IPS-20b (cell line): ENCODE measurements around the gene ZXDC.

Source experiments
- H3K27ac ChIP-seq: one replicate; pipeline ENCODE4 v1.5.1; 2013; ENCODE audit warnings: low read length
- H3K27me3 ChIP-seq: 2 replicates; pipeline ENCODE4 v1.6.1; 2013; ENCODE audit warnings: mild to moderate bottlenecking, low read length, inconsistent platforms; ENCODE audit not compliant: insufficient read depth
- H3K36me3 ChIP-seq: 2 replicates; pipeline ENCODE4 v1.6.1; 2013; ENCODE audit warnings: low read depth, mild to moderate bottlenecking, inconsistent platforms, low read length, moderate library complexity; ENCODE audit not compliant: insufficient read depth
- H3K4me1 ChIP-seq: 2 replicates; pipeline ENCODE4 v1.6.1; 2013; ENCODE audit warnings: mild to moderate bottlenecking, control low read depth, inconsistent platforms, low read length, moderate library complexity; ENCODE audit not compliant: insufficient read depth
- H3K4me3 ChIP-seq: 2 replicates; pipeline ENCODE4 v1.5.1; 2013; ENCODE audit warnings: mild to moderate bottlenecking, low read length, inconsistent platforms
- H3K9ac ChIP-seq: 2 replicates; pipeline ENCODE4 v1.6.1; 2013; ENCODE audit warnings: low read depth, mild to moderate bottlenecking, inconsistent platforms, low read length, moderate library complexity
- H3K9me3 ChIP-seq: 2 replicates; pipeline ENCODE4 v1.6.1; 2013; ENCODE audit warnings: mild to moderate bottlenecking, low read depth, low read length, inconsistent platforms; ENCODE audit not compliant: insufficient read depth

Gene ZXDC

GRCh38 chr3:126465928-126466544 is 9.7 kb downstream of the ZXDC start:
- peaks cover 97% of the 10 kb centered on the region for H3K36me3 ChIP-seq
- no peak overlapping the region for H3K9ac ChIP-seq
- no peaks in the 10 kb centered on the region for H3K27me3 ChIP-seq
- H3K4me1 ChIP-seq, result no peaks in the 10 kb centered on the region
- H3K9me3 ChIP-seq, result no peaks in the 10 kb centered on the region
- no peak overlapping the region for H3K4me3 ChIP-seq
- H3K27ac ChIP-seq, result no peak overlapping the region

GRCh38 chr3:126464997-126465396 is 10.7 kb downstream of the ZXDC start:
- Histone ChIP-seq H3K9me3 (no peaks in the 10 kb centered on the region), H3K36me3 (peaks cover 97% of the 10 kb centered on the region), H3K27ac (no peak overlapping the region), H3K27me3 (no peaks in the 10 kb centered on the region), H3K4me1 (no peaks in the 10 kb centered on the region), H3K4me3 (no peak overlapping the region), H3K9ac (no peak overlapping the region)

- peaks cover 97% of the 10 kb centered on the region for H3K36me3 ChIP-seq
These were observed 11.2 kb downstream of the ZXDC start for GRCh38 chr3:126464494-126464893.

GRCh38 chr3:126464093-126464492 is 11.6 kb downstream of the ZXDC start:
- H3K4me3 ChIP-seq, result no peak overlapping the region
- H3K9ac ChIP-seq, result no peak overlapping the region
- H3K36me3 ChIP-seq, result peaks cover 97% of the 10 kb centered on the region
- no peaks in the 10 kb centered on the region for H3K27me3 ChIP-seq
- no peaks in the 10 kb centered on the region for H3K9me3 ChIP-seq
- H3K27ac ChIP-seq, result no peak overlapping the region
- no peaks in the 10 kb centered on the region for H3K4me1 ChIP-seq

More at GRCh38 chr3:126464494-126464893, 11.2 kb downstream of the ZXDC start:
- Histone ChIP-seq H3K9me3 (no peaks in the 10 kb centered on the region), H3K4me1 (no peaks in the 10 kb centered on the region), H3K9ac (no peak overlapping the region), H3K4me3 (no peak overlapping the region), H3K27me3 (no peaks in the 10 kb centered on the region), H3K27ac (no peak overlapping the region)

- Histone ChIP-seq H3K27me3 (no peaks in the 10 kb centered on the region), H3K9ac (no peak overlapping the region), H3K9me3 (no peaks in the 10 kb centered on the region), H3K36me3 (peaks cover 97% of the 10 kb centered on the region), H3K27ac (no peak overlapping the region), H3K4me3 (no peak overlapping the region), H3K4me1 (no peaks in the 10 kb centered on the region)
These were observed 12.2 kb downstream of the ZXDC start for GRCh38 chr3:126463521-126463920.

GRCh38 chr3:126461450-126462070 is 14.1 kb downstream of the ZXDC start:
- peaks cover 96% of the 10 kb centered on the region for H3K36me3 ChIP-seq

GRCh38 chr3:126460381-126460780 is 15.3 kb downstream of the ZXDC start:
- Histone ChIP-seq H3K4me1 (no peaks in the 10 kb centered on the region), H3K9me3 (no peaks in the 10 kb centered on the region), H3K27ac (no peak overlapping the region), H3K4me3 (no peak overlapping the region), H3K36me3 (peaks cover 87% of the 10 kb centered on the region), H3K9ac (no peak overlapping the region), H3K27me3 (no peaks in the 10 kb centered on the region)

More at GRCh38 chr3:126461450-126462070, 14.1 kb downstream of the ZXDC start:
- no peaks in the 10 kb centered on the region for H3K27me3 ChIP-seq
- H3K4me1 ChIP-seq, result no peaks in the 10 kb centered on the region
- no peaks in the 10 kb centered on the region for H3K9me3 ChIP-seq
- no peak overlapping the region for H3K27ac ChIP-seq
- H3K9ac ChIP-seq, result no peak overlapping the region
- no peak overlapping the region for H3K4me3 ChIP-seq

GRCh38 chr3:126459763-126460127 is 15.9 kb downstream of the ZXDC start:
- H3K9ac ChIP-seq, result no peak overlapping the region
- no peak overlapping the region for H3K4me3 ChIP-seq
- H3K36me3 ChIP-seq, result peaks cover 87% of the 10 kb centered on the region
- no peaks in the 10 kb centered on the region for H3K9me3 ChIP-seq
- no peak overlapping the region for H3K27ac ChIP-seq
- H3K27me3 ChIP-seq, result no peaks in the 10 kb centered on the region
- H3K4me1 ChIP-seq, result no peaks in the 10 kb centered on the region

- Histone ChIP-seq H3K4me1 (no peaks in the 10 kb centered on the region), H3K9me3 (no peaks in the 10 kb centered on the region), H3K27me3 (no peaks in the 10 kb centered on the region), H3K27ac (no peak overlapping the region), H3K4me3 (no peak overlapping the region), H3K36me3 (peaks cover 87% of the 10 kb centered on the region), H3K9ac (no peak overlapping the region)
These were observed 16.5 kb downstream of the ZXDC start for GRCh38 chr3:126459111-126459762.

GRCh38 chr3:126456766-126457388 is 18.8 kb downstream of the ZXDC start:
- H3K4me3 ChIP-seq, result no peak overlapping the region
- no peaks in the 10 kb centered on the region for H3K27me3 ChIP-seq
- no peaks in the 10 kb centered on the region for H3K4me1 ChIP-seq
- H3K9me3 ChIP-seq, result no peaks in the 10 kb centered on the region
- H3K36me3 ChIP-seq, result peaks cover 84% of the 10 kb centered on the region
- no peak overlapping the region for H3K27ac ChIP-seq
- no peak overlapping the region for H3K9ac ChIP-seq

- peaks cover 84% of the 10 kb centered on the region for H3K36me3 ChIP-seq
- H3K4me3 ChIP-seq, result no peak overlapping the region
- no peak overlapping the region for H3K9ac ChIP-seq
- no peaks in the 10 kb centered on the region for H3K27me3 ChIP-seq
- H3K9me3 ChIP-seq, result no peaks in the 10 kb centered on the region
- H3K27ac ChIP-seq, result no peak overlapping the region
- no peaks in the 10 kb centered on the region for H3K4me1 ChIP-seq
These were observed 19.5 kb downstream of the ZXDC start for GRCh38 chr3:126456211-126456610.
